HG03521 (cell line): Measurements from ENCODE around the gene KDR.

ENCODE experiments used
- ATAC-seq: cut with Tn5 transposase; IDR thresholded peaks from one replicate; pipeline ENCODE4 v1.9.1; 2021; ENCODE audit warnings: mild to moderate bottlenecking, moderate library complexity; ENCODE audit not compliant: unreplicated experiment

Gene KDR

GRCh38 chr4:55080174-55080865 lies 45.1 kb downstream of the KDR start:
- no peak for ATAC-seq

GRCh38 chr4:55079451-55080173 lies 45.8 kb downstream of the KDR start:
- no peak for ATAC-seq

- ATAC-seq = no peak
Observed at GRCh38 chr4:55078987-55079386, 46.4 kb downstream of the KDR start.

- no peak for ATAC-seq
Observed at GRCh38 chr4:55077577-55077976, 47.8 kb downstream of the KDR start.

- no peak for ATAC-seq
Observed at GRCh38 chr4:55075823-55076716, 49.3 kb downstream of the KDR start.

GRCh38 chr4:55075376-55075775 lies 50.0 kb downstream of the KDR start:
- no peak for ATAC-seq

GRCh38 chr4:55074386-55074785 lies 51.0 kb downstream of the KDR start:
- ATAC-seq = no peak

- no peak for ATAC-seq
Observed at GRCh38 chr4:55071951-55072350, 53.4 kb downstream of the KDR start.

- no peak for ATAC-seq
Observed at GRCh38 chr4:55069248-55069647, 56.1 kb downstream of the KDR start.

GRCh38 chr4:55068522-55068921 lies 56.9 kb downstream of the KDR start:
- ATAC-seq = no peak

GRCh38 chr4:55066018-55066417 lies 59.4 kb downstream of the KDR start:
- no peak for ATAC-seq

- no peak for ATAC-seq
Observed at GRCh38 chr4:55055529-55055928, 69.9 kb downstream of the KDR start.

GRCh38 chr4:55051532-55051931 lies 73.9 kb downstream of the KDR start:
- no peak for ATAC-seq

GRCh38 chr4:55050418-55050950 lies 74.9 kb downstream of the KDR start:
- no peak for ATAC-seq

GRCh38 chr4:55038176-55038890 lies 87.1 kb downstream of the KDR start:
- ATAC-seq = no peak

GRCh38 chr4:55037728-55038127 lies 87.7 kb downstream of the KDR start:
- ATAC-seq = no peak

- no peak for ATAC-seq
Observed at GRCh38 chr4:55036405-55036804, 89.0 kb downstream of the KDR start.

GRCh38 chr4:55035892-55036291 lies 89.5 kb downstream of the KDR start:
- ATAC-seq = no peak

- no peak for ATAC-seq
Observed at GRCh38 chr4:55033296-55033695, 92.1 kb downstream of the KDR start.

GRCh38 chr4:55032788-55033187 lies 92.6 kb downstream of the KDR start:
- ATAC-seq = no peak

GRCh38 chr4:55032179-55032578 lies 93.2 kb downstream of the KDR start:
- no peak for ATAC-seq
